NCI-H69 (cell line): ENCODE results near the gene MINDY1.

Experiments
- DNase-seq: peaks from one replicate; lab custom pipeline; 2025; lab: John Stamatoyannopoulos, UW

Gene MINDY1

GRCh38 chr1:151011154-151011850, 4.6 kb upstream of the MINDY1 start:
- peak; percentile 23 for DNase-seq

- no peak for DNase-seq
Observed at GRCh38 chr1:151010346-151010726, 3.6 kb upstream of the MINDY1 start.

GRCh38 chr1:151009674-151010345, 3.1 kb upstream of the MINDY1 start:
- no peak for DNase-seq

GRCh38 chr1:151009206-151009587, 2.5 kb upstream of the MINDY1 start:
- DNase-seq = no peak

- DNase-seq = peak; percentile 98
Observed at GRCh38 chr1:151008244-151009205, 1.8 kb upstream of the MINDY1 start, which contains the start of gene PRUNE1. PRUNE1 (plus strand) TSS chr1:151008449; CDS start chr1:151008633, 184 bp downstream.

GRCh38 chr1:151007853-151008243, 1.1 kb upstream of the MINDY1 start:
- peak; percentile 38 for DNase-seq

GRCh38 chr1:151005729-151006319, 878 bp downstream of the MINDY1 start:
- DNase-seq = peak; percentile 55

GRCh38 chr1:151003180-151003579, 3.5 kb downstream of the MINDY1 start:
- no peak for DNase-seq

- no peak for DNase-seq
Observed at GRCh38 chr1:151002611-151003010, 4.1 kb downstream of the MINDY1 start.

GRCh38 chr1:151002051-151002450, 4.7 kb downstream of the MINDY1 start:
- no peak for DNase-seq

GRCh38 chr1:151001602-151002001, 5.1 kb downstream of the MINDY1 start:
- no peak for DNase-seq

GRCh38 chr1:151000408-151000807, 6.3 kb downstream of the MINDY1 start:
- DNase-seq = no peak

- no peak for DNase-seq
Observed at GRCh38 chr1:150999926-151000325, 6.8 kb downstream of the MINDY1 start.

- no peak for DNase-seq
Observed at GRCh38 chr1:150999051-150999674, 7.5 kb downstream of the MINDY1 start.

- DNase-seq = no peak
Observed at GRCh38 chr1:150997949-150998348, 8.8 kb downstream of the MINDY1 start.

- no peak for DNase-seq
Observed at GRCh38 chr1:150997126-150997872, 9.4 kb downstream of the MINDY1 start.

GRCh38 chr1:150995896-150996295, 10.8 kb downstream of the MINDY1 start:
- DNase-seq = peak; percentile 13

GRCh38 chr1:150995460-150995859, 11.2 kb downstream of the MINDY1 start:
- no peak for DNase-seq

GRCh38 chr1:150994248-150994647, 12.5 kb downstream of the MINDY1 start:
- no peak for DNase-seq

GRCh38 chr1:150992626-150993025, 14.1 kb downstream of the MINDY1 start:
- no peak for DNase-seq

- no peak for DNase-seq
Observed at GRCh38 chr1:150987924-150988323, 18.8 kb downstream of the MINDY1 start.
